GM12874 (cell line): Measurements from ENCODE around the gene MYL5.

Experiments used
- TF ChIP-seq, protein P1 (sequence below): IDR thresholded peaks from 2 replicates; pipeline ENCODE4 v1.5.1; 2011; ENCODE audit warnings: low read depth, mild to moderate bottlenecking, control low read depth, low read length, moderate library complexity; ENCODE audit not compliant: insufficient read depth

MYL5 gene

DNA sequence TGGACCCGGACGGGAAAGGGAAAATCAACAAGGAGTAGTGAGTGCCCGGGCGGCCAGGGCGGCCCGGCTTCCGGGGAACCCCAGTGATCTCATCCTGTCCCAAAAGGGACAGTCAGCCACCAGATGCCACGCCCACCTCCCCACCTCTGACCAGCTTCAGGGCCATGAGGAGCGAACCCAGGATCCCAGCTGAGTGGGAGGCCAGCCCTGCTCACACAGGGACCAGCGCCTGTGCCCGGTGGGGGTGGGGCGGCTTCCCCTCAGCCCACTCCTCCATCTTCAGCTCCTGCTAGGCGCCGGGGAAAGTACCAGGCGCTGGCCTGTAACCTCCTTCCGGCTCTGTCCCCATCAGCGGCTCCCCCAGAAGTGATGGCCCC lies 6.2 kb downstream of the MYL5 start:
- TF ChIP-seq, protein P1, sequence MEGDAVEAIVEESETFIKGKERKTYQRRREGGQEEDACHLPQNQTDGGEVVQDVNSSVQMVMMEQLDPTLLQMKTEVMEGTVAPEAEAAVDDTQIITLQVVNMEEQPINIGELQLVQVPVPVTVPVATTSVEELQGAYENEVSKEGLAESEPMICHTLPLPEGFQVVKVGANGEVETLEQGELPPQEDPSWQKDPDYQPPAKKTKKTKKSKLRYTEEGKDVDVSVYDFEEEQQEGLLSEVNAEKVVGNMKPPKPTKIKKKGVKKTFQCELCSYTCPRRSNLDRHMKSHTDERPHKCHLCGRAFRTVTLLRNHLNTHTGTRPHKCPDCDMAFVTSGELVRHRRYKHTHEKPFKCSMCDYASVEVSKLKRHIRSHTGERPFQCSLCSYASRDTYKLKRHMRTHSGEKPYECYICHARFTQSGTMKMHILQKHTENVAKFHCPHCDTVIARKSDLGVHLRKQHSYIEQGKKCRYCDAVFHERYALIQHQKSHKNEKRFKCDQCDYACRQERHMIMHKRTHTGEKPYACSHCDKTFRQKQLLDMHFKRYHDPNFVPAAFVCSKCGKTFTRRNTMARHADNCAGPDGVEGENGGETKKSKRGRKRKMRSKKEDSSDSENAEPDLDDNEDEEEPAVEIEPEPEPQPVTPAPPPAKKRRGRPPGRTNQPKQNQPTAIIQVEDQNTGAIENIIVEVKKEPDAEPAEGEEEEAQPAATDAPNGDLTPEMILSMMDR, result no peak

GRCh38 chr4:680928-681645 lies 6.7 kb downstream of the MYL5 start:
- TF ChIP-seq, protein P1, result no peak

- TF ChIP-seq, protein P1, result no peak
Observed at GRCh38 chr4:681736-682451, 7.6 kb downstream of the MYL5 start.

DNA sequence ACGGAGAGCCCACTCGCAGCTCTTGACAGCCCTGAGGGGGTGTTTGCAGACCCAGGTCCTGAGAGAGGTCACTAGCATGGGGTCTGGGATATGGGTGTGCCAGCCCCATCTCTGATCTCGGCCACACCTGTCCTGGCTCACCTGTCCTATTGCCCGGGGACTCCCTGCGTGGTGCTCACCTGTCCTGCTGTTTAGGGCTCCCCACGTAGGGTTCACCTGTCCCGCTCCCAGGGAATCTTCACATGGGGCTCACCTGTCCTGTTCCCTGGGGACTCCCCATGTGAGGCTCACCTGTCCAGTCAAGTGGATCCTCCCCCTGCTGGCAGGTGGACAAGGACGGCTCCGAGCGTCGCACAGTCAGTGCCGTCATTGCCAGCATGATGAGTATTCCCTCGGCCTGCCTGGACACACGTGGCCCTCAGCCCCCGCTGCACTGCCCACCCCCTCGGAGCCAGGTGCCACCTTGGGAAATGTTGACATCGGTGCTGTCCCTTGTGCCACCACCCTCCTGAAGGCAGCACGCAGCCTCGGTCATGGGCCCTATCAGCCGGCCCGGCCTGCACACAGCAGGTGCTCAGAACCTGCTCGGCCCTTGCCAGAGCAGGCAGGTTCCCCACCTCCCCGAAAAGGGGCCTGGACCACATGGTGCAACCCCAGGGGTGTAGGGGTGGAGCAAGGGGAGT lies 8.3 kb downstream of the MYL5 start:
- TF ChIP-seq, protein P1, result no peak

DNA sequence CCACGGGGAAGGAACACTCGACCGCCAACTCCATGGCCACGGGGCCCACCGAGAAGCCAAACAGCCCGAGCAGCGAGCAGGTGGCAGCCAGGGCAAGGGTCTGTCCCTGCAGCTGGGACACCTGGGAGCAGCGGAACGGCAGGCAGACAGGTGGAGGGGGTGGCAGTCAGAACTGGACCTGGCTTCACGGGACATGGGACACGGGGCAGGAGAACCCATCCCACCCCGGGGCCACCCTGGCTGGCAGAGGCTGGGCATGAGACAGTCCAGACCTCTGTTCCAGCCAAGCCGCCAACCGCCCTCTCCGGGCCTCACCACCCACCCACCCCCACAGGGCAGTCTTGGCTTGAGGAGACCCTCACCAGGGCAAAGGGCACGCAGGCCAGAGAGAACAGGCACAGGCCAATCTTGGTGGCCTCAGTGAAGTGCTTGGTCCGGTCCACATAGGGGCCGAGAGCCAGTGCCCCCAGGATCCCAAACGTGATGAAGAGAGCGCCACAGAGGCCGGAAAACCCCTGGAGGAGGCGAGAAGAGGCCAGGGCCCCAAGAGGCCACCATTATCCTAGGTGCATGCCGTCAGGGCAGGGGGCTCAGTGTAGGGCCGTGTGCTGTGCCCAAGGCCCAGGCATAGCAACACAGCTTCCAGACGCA lies 9.0 kb downstream of the MYL5 start:
- TF ChIP-seq, protein P1, result no peak

- TF ChIP-seq, protein P1, result peak; percentile 70
Observed at GRCh38 chr4:683982-684622, 9.8 kb downstream of the MYL5 start.
